ENCODE measurements around the gene HGF.

- TF ChIP-seq CTCF (conservative IDR thresholded peaks at IDR 0.05 in 1 of 2, IDR thresholded peaks at IDR 0.05 in 1 of 2; ENCODE audit: extremely low read depth in 1 of 2, insufficient read depth in 1 of 2, low read depth in 1 of 2, low read length in 2 of 2), result no peak
- no peak for TF ChIP-seq EZH2 (IDR thresholded peaks at IDR 0.05; ENCODE audit: borderline replicate concordance, low read length)
Observed at GRCh38 chr7:81779706-81780105, 9.9 kb upstream of the HGF start.
